WTC11 (cell line): ENCODE results near the gene TMEM266.

Experiments used
- AFF4 ChIP-seq: sonication (generic); formaldehyde crosslinking; IDR thresholded peaks from 2 replicates; pipeline ENCODE4 v1.8.1; 2023; ENCODE audit warnings: mild to moderate bottlenecking, missing genetic modification reagents, borderline replicate concordance
- ATF2 ChIP-seq: sonication (generic); formaldehyde crosslinking; IDR thresholded peaks from 2 replicates; pipeline ENCODE4 v1.8.1; 2022; ENCODE audit warnings: low read depth, missing genetic modification reagents, borderline replicate concordance
- ATF3 ChIP-seq: sonication (generic); formaldehyde crosslinking; conservative IDR thresholded peaks from 2 replicates; pipeline ENCODE4 v1.8.1; 2022; ENCODE audit warnings: mild to moderate bottlenecking, missing genetic modification reagents
- CREB1 ChIP-seq: sonication (generic); formaldehyde crosslinking; IDR thresholded peaks from 2 replicates; pipeline ENCODE4 v1.8.0; 2023; ENCODE audit warnings: mild to moderate bottlenecking, missing genetic modification reagents
- CTCF ChIP-seq: fragments of 200-600 bp; IDR thresholded peaks from 2 replicates; pipeline ENCODE4 v1.8.0; 2022; ENCODE audit warnings: antibody characterized with exemption
- SP1 ChIP-seq: sonication (generic); formaldehyde crosslinking; conservative IDR thresholded peaks from 2 replicates; pipeline ENCODE4 v1.8.1; 2022; ENCODE audit warnings: missing genetic modification reagents
- STAT6 ChIP-seq: sonication (generic); formaldehyde crosslinking; conservative IDR thresholded peaks from 2 replicates; pipeline ENCODE4 v1.8.1; 2023; ENCODE audit warnings: mild to moderate bottlenecking, low read depth, missing genetic modification reagents, moderate library complexity
- ZBTB21 ChIP-seq: sonication (generic); formaldehyde crosslinking; IDR thresholded peaks from 2 replicates; pipeline ENCODE4 v1.8.1; 2023; ENCODE audit warnings: mild to moderate bottlenecking, missing genetic modification reagents, borderline replicate concordance

GRCh38 chr15:76149291-76149915, 89.6 kb downstream of the TMEM266 start:
- TF ChIP-seq ZBTB21 (CRISPR knock-in tag) (no peak), CTCF (no peak), STAT6 (no peak), ATF2 (no peak), CREB1 (no peak), AFF4 (CRISPR knock-in tag) (no peak), SP1 (no peak), ATF3 (no peak)
